ENCODE results near the gene ELFN2. TPM values are rescaled to one million over a fixed set of nuclear protein-coding genes. Genes with fewer than 3 reads are reported as not detected.

ELFN2 gene
- total RNA-seq, 1 experiment from 2014 or later: 30.8 TPM

DNA sequence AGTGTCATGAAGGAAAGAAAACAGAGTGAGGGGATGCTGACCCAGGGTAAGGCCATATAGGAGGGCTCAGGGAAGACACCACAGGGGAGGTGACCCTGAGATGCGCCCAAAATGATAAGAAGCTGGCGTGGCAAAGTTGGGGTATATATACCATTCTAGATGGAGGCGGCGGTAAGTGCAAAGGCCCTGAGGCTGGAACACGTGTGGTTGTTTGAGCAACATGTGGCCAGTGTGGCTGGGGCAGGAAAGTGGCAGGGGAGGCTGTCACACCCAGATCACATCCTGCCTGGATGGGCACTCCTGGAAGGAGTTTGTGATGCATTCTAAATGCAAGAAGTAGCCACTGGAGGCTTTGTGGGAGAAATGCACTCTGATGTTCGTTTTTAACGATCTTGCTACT, 74.8 kb downstream of the ELFN2 start:
- Histone ChIP-seq H3K9me3 (ENCODE audit: insufficient read depth, low read depth) (no peaks in the 10 kb centered on the region), H3K4me2 (peak overlapping the region; percentile 60; the same call in 1 of the 2 replicates), H2AFZ (no peak overlapping the region), H3K27ac (peak overlapping the region; percentile 90), H4K20me1 (ENCODE audit: insufficient read depth) (no peaks in the 10 kb centered on the region), H3K36me3 (ENCODE audit: low read depth) (no peaks in the 10 kb centered on the region), H3K27me3 (ENCODE audit: insufficient read depth, low read depth) (no peaks in the 10 kb centered on the region), H3F3A (ENCODE audit: insufficient read depth, low read depth) (peaks cover 33% of the 10 kb centered on the region), H3K4me1 (replicated peaks; ENCODE audit: insufficient read depth) (peaks cover 57% of the 10 kb centered on the region), H3K79me2 (ENCODE audit: low read depth) (no peaks in the 10 kb centered on the region), H3K9me2 (ENCODE audit: insufficient read depth) (no peaks in the 10 kb centered on the region), H3K4me3 (no peak overlapping the region)
- no peak for DNase-seq
- TF ChIP-seq CTCF (conservative IDR thresholded peaks at IDR 0.05) (no peak), EZH2 (IDR thresholded peaks at IDR 0.05; ENCODE audit: low read depth) (no peak)
- ChIA-PET CTCF (no interaction called here), POLR2A (ENCODE audit: unreplicated experiment) (no interaction called here)
- intact Hi-C loops (cut with micrococcal nuclease; ENCODE audit: unreplicated experiment): loop anchor here (5.0 kb wide), 1 partner anchor 35 kb away; no protein-coding TSS in a partner anchor
- no TSS peak for BruUV-seq (replicated peaks)

DNA sequence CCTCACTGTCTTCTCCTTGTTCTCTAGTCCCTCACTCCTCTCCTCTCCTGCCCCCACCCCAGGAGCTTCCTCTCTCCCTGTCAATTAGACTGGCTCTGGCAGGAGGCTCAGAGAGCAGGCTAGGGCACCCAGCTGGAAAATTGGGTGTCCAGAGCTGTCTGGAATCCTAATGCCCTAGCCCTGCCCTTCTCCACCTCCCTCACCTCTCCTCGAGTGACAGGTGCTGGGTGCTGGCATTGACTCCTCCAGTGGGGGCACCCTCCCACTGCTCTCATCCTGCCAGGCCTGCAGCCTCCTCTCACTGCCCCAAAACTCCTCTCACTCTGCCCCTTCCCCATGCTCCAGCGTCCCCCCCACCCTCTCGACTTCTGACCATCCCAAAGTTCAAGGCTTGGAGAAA, 76.0 kb downstream of the ELFN2 start:
- intact Hi-C loops (cut with micrococcal nuclease; ENCODE audit: unreplicated experiment): loop anchor here (5.0 kb wide), 1 partner anchor 34 kb away; no protein-coding TSS in a partner anchor
- peak; percentile 29 to 49 for DNase-seq
- no peak overlapping the region for H3K27ac ChIP-seq
- no peaks in the 10 kb centered on the region for H3K27me3 ChIP-seq (ENCODE audit: insufficient read depth, low read depth)
- H3K4me1 ChIP-seq (replicated peaks; ENCODE audit: insufficient read depth): peaks cover 59% of the 10 kb centered on the region
- H3K9me2 ChIP-seq (ENCODE audit: insufficient read depth): no peaks in the 10 kb centered on the region
- no peaks in the 10 kb centered on the region for H4K20me1 ChIP-seq (ENCODE audit: insufficient read depth)
- H3K4me3 ChIP-seq: no peak overlapping the region
- no TSS peak for BruUV-seq (replicated peaks)
- H3K36me3 ChIP-seq (ENCODE audit: low read depth): no peaks in the 10 kb centered on the region
- ChIA-PET POLR2A (ENCODE audit: unreplicated experiment) (no interaction called here), CTCF (interaction anchor here (0.5 kb wide), 1 partner anchor 108 kb away, joined by 14 read pairs; no protein-coding TSS in a partner anchor)
- no peak overlapping the region for H2AFZ ChIP-seq
- H3K9me3 ChIP-seq (ENCODE audit: insufficient read depth, low read depth): no peaks in the 10 kb centered on the region
- peak overlapping the region; percentile 34 for H3K4me2 ChIP-seq
- peaks cover 41% of the 10 kb centered on the region for H3F3A ChIP-seq (ENCODE audit: insufficient read depth, low read depth)
- TF ChIP-seq EZH2 (IDR thresholded peaks at IDR 0.05; ENCODE audit: low read depth) (no peak), CTCF (conservative IDR thresholded peaks at IDR 0.05) (peak; percentile 48)
- no peaks in the 10 kb centered on the region for H3K79me2 ChIP-seq (ENCODE audit: low read depth)

- H3K9me2 ChIP-seq (ENCODE audit: insufficient read depth): no peaks in the 10 kb centered on the region
- DNase-seq: no peak
- no peak overlapping the region for H3K27ac ChIP-seq
- H3K4me1 ChIP-seq (replicated peaks; ENCODE audit: insufficient read depth): peaks cover 44% of the 10 kb centered on the region
- CTCF ChIA-PET: no interaction called here
- H3K4me2 ChIP-seq: no peak overlapping the region
- POLR2A ChIA-PET (ENCODE audit: unreplicated experiment): no interaction called here
- H2AFZ ChIP-seq: no peak overlapping the region
- no TSS peak for BruUV-seq (replicated peaks)
- no peaks in the 10 kb centered on the region for H3K36me3 ChIP-seq (ENCODE audit: low read depth)
- no peaks in the 10 kb centered on the region for H3K79me2 ChIP-seq (ENCODE audit: low read depth)
- peaks cover 31% of the 10 kb centered on the region for H3F3A ChIP-seq (ENCODE audit: insufficient read depth, low read depth)
- no peaks in the 10 kb centered on the region for H3K9me3 ChIP-seq (ENCODE audit: insufficient read depth, low read depth)
- no peaks in the 10 kb centered on the region for H4K20me1 ChIP-seq (ENCODE audit: insufficient read depth)
- TF ChIP-seq EZH2 (IDR thresholded peaks at IDR 0.05; ENCODE audit: low read depth) (no peak), CTCF (conservative IDR thresholded peaks at IDR 0.05) (no peak)
- H3K27me3 ChIP-seq (ENCODE audit: insufficient read depth, low read depth): no peaks in the 10 kb centered on the region
- intact Hi-C loops (cut with micrococcal nuclease; ENCODE audit: unreplicated experiment): no loop called here
- H3K4me3 ChIP-seq: no peak overlapping the region
Observed at GRCh38 chr22:37349043-37349814, 78.0 kb downstream of the ELFN2 start.
